Epithelial cell of proximal tubule (primary cell): ENCODE results near the gene TMSB4X. TPM values are rescaled to one million over a fixed set of nuclear protein-coding genes. Genes with fewer than 3 reads are reported as not detected.

Experiments used
- DNase-seq: peaks from one replicate; pipeline ENCODE4 v3.0.0-alpha.2; 2011; ENCODE audit warnings: low read depth
- H3K4me3 ChIP-seq: 2 replicates; pipeline ENCODE4 v1.5.1; 2011; ENCODE audit warnings: low read depth, mild to moderate bottlenecking, low read length
- CTCF ChIP-seq: conservative IDR thresholded peaks from 2 replicates; pipeline ENCODE4 v1.5.1; 2012; ENCODE audit warnings: low read depth, mild to moderate bottlenecking, low read length
- total RNA-seq: library from RNA; depleted of rRNA; stranded (reverse); fragments of >200 nt; gene quantifications from 2 replicates; pipeline ENCODE4 v1.2.3, GENCODE V29; 2015

Gene TMSB4X
- total RNA-seq, 1 donor from 2014 or later = 5,862 TPM

DNA sequence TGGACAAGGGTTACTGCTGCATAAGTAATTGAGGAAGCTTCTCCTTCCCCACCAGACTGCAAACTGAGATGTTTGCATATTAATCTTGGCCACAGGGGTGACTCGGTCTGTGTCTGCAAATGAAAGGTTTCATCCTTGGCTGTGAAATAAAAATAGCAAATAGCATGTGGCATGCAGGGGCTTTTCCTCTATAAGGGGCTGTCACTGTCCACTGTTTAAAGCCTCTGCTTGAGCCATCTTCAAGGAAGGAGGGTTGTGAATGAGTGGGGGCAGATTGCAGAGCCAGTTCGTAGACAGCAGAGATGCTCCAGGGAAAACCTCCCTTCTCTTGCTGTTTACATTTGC is 33.3 kb downstream of the TMSB4X start:
- no peak for DNase-seq
- TF ChIP-seq CTCF = no peak
- no peak overlapping the region for H3K4me3 ChIP-seq

- H3K4me3 ChIP-seq = no peak overlapping the region
- DNase-seq = no peak
- no peak for TF ChIP-seq CTCF
Observed at GRCh38 chrX:13008851-13009250, 33.9 kb downstream of the TMSB4X start.

DNA sequence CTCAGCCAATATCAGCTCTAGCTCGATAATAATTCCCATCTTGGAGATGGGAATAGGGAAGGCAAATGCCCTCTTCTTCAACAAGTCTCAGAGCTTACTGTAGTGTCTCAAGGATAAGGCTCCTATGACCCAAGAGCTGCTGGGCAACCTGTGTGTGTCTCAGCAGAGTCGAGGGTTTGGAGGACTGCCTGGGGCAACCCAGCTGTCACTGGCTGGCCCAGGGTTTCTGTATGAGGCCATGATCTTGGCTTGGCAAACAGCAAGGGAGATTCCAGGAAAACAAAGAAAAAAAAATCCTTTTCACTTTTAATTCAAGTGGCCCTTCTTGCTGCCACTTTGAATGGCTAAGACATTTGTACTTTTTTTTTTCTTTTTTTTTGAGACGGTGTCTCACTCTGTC is 34.4 kb downstream of the TMSB4X start:
- DNase-seq = no peak
- TF ChIP-seq CTCF = no peak
- H3K4me3 ChIP-seq = no peak overlapping the region

DNA sequence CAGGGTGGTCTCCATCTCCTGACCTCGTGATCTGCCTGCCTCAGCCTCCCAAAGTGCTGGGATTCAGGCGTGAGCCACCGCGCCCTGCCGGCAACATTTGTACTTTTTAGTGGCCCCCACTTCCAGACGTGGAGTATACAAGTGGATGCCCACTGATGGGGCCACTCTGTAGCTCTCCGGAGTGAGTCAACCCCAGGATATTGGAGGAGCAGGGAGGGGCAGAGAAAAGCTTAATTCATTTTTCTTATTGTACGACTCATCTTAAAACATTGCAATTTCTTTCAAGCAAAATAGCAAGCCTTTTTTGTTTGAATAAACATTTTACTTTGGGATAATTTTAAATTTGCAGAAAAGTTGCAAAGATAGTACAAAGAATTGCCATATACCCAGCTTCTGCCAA is 34.9 kb downstream of the TMSB4X start:
- no peak for DNase-seq

DNA sequence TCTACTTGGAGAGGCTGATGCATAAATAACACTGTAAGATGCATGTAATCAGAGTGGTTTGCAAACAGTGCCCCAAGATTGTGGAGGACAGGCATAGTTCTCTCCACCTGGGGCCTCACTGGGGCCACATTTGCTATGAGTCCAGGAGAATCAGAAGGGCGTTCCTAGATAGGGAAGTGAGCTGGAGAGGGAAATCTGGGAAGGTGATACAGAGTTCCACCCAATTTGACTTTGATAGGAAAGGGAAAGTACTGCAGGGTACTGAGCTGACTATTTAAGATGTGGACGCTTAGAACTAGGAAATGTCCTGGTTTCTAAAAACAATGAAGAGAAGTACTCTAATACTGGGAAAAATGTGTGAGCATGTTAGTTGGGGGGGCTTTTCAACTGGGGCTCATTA is 35.6 kb downstream of the TMSB4X start:
- no peak overlapping the region for H3K4me3 ChIP-seq
- TF ChIP-seq CTCF = no peak
- no peak for DNase-seq

More for the DNA sequence above, 34.9 kb downstream of the TMSB4X start:
- no peak overlapping the region for H3K4me3 ChIP-seq
- no peak for TF ChIP-seq CTCF

- TF ChIP-seq CTCF = no peak
- DNase-seq = no peak
- H3K4me3 ChIP-seq = no peak overlapping the region
Observed at GRCh38 chrX:13013363-13014110, 38.6 kb downstream of the TMSB4X start.
